BJ (cell line): Measurements from ENCODE around the gene NGLY1. TPM values are rescaled to one million over a fixed set of nuclear protein-coding genes. Genes with fewer than 3 reads are reported as not detected.

Experiments used
- CTCF ChIA-PET: fragments of 350-600 bp; formaldehyde crosslinking; extraction: SDS; loops from one replicate; lab custom pipeline; 2021; ENCODE audit warnings: antibody characterized with exemption, inconsistent platforms; lab: Yijun Ruan, JAX
- POLR2A ChIA-PET: fragments of 300-600 bp; sonication (Branson Sonifier 250); formaldehyde crosslinking; extraction: SDS; loops from one replicate; lab custom pipeline; 2021; ENCODE audit warnings: antibody characterized with exemption; lab: Charles Lee
- DNase-seq: peaks from one replicate; pipeline ENCODE4 v3.0.0-alpha.2; 2011; ENCODE audit warnings: low read depth
- H3K27me3 ChIP-seq: 2 replicates; pipeline ENCODE4 v1.6.0; 2011; ENCODE audit warnings: low read length; ENCODE audit not compliant: control insufficient read depth, insufficient read depth
- H3K36me3 ChIP-seq: 2 replicates; pipeline ENCODE4 v1.5.1; 2011; ENCODE audit warnings: low read length; ENCODE audit not compliant: control insufficient read depth, insufficient read depth
- H3K4me3 ChIP-seq: 2 replicates; pipeline ENCODE4 v1.5.1; 2011; ENCODE audit warnings: low read depth, mild to moderate bottlenecking, control low read depth, low read length
- CTCF ChIP-seq: IDR thresholded peaks from 2 replicates; pipeline ENCODE4 v1.5.1; 2011; ENCODE audit warnings: low read depth, mild to moderate bottlenecking, control low read depth, inconsistent platforms, low read length, moderate library complexity; ENCODE audit not compliant: insufficient read depth
- polyA plus RNA-seq: library from polyadenylated mRNA; depleted of rRNA; stranded (reverse); fragments of >200 nt; gene quantifications from 2 replicates; pipeline ENCODE4 v1.2.3, GENCODE V29; 2011

Gene NGLY1
- polyA plus RNA-seq, 1 experiment = 8.2 TPM

GRCh38 chr3:25728101-25728500 lies 55.1 kb downstream of the NGLY1 start:
- H3K4me3 ChIP-seq = no peak overlapping the region
- CTCF ChIA-PET = interaction anchor here (1.2 kb wide), 1 partner anchor 80 kb away, joined by 4 read pairs; no protein-coding TSS in a partner anchor
- peaks cover 1% of the 10 kb centered on the region; the same call in 1 of the 2 replicates for H3K36me3 ChIP-seq
- POLR2A ChIA-PET = no interaction called here
- TF ChIP-seq CTCF = no peak
- DNase-seq = no peak
- no peaks in the 10 kb centered on the region for H3K27me3 ChIP-seq

GRCh38 chr3:25727316-25727715 lies 55.9 kb downstream of the NGLY1 start:
- H3K27me3 ChIP-seq = no peaks in the 10 kb centered on the region
- TF ChIP-seq CTCF = no peak
- H3K4me3 ChIP-seq = no peak overlapping the region
- POLR2A ChIA-PET = interaction anchor here (0.6 kb wide), 1 partner anchor 42 kb away, joined by 3 read pairs; no protein-coding TSS in a partner anchor
- no peaks in the 10 kb centered on the region; the same call in 1 of the 2 replicates for H3K36me3 ChIP-seq
- no peak for DNase-seq
- CTCF ChIA-PET = interaction anchor here (1.5 kb wide), 1 partner anchor 79 kb away, joined by 6 read pairs; no protein-coding TSS in a partner anchor

GRCh38 chr3:25725810-25726209 lies 57.4 kb downstream of the NGLY1 start:
- POLR2A ChIA-PET = no interaction called here
- no peak for TF ChIP-seq CTCF
- H3K27me3 ChIP-seq = no peaks in the 10 kb centered on the region
- no peaks in the 10 kb centered on the region; the same call in 1 of the 2 replicates for H3K36me3 ChIP-seq
- no peak overlapping the region for H3K4me3 ChIP-seq
- CTCF ChIA-PET = no interaction called here
- no peak for DNase-seq

- DNase-seq = no peak
- no peaks in the 10 kb centered on the region; the same call in 1 of the 2 replicates for H3K36me3 ChIP-seq
- POLR2A ChIA-PET = no interaction called here
- CTCF ChIA-PET = no interaction called here
- TF ChIP-seq CTCF = no peak
- H3K27me3 ChIP-seq = no peaks in the 10 kb centered on the region
- H3K4me3 ChIP-seq = no peak overlapping the region
Measured at GRCh38 chr3:25724948-25725645, 58.1 kb downstream of the NGLY1 start.

GRCh38 chr3:25723802-25724201 lies 59.4 kb downstream of the NGLY1 start:
- no peak for TF ChIP-seq CTCF

More at GRCh38 chr3:25723802-25724201, 59.4 kb downstream of the NGLY1 start:
- no peaks in the 10 kb centered on the region for H3K27me3 ChIP-seq
- DNase-seq = no peak
- CTCF ChIA-PET = interaction anchor here (0.8 kb wide), 1 partner anchor 76 kb away, joined by 5 read pairs; no protein-coding TSS in a partner anchor
- no peak overlapping the region for H3K4me3 ChIP-seq
- POLR2A ChIA-PET = no interaction called here
- H3K36me3 ChIP-seq = no peaks in the 10 kb centered on the region; the same call in 1 of the 2 replicates
